GM19099 (cell line): ENCODE results near the gene RAB19.
A peak's percentile ranks its signal among the peaks of the same experiment; 100 is the strongest.

ENCODE experiments used
- POLR2A ChIP-seq: IDR thresholded peaks from 3 replicates; pipeline ENCODE4 v1.6.1; 2011; ENCODE audit warnings: low read depth; ENCODE audit not compliant: insufficient read length; ENCODE audit errors: extremely low read depth

The RAB19 gene

GRCh38 chr7:140390466-140391190, 13.2 kb upstream of the RAB19 start:
- TF ChIP-seq POLR2A, result no peak

GRCh38 chr7:140391634-140392033, 12.2 kb upstream of the RAB19 start:
- no peak for TF ChIP-seq POLR2A

GRCh38 chr7:140393756-140394306, 10.0 kb upstream of the RAB19 start:
- TF ChIP-seq POLR2A, result no peak

- TF ChIP-seq POLR2A, result peak; percentile 81
Measured at GRCh38 chr7:140397784-140398750, 5.8 kb upstream of the RAB19 start, which contains the start of gene SLC37A3. Gene SLC37A3, minus strand, starts transcription at chr7:140398530. Its CDS starts 16,004 bp downstream, at chr7:140382526.

GRCh38 chr7:140398821-140399220, 5.0 kb upstream of the RAB19 start:
- no peak for TF ChIP-seq POLR2A

GRCh38 chr7:140400381-140400780, 3.5 kb upstream of the RAB19 start:
- no peak for TF ChIP-seq POLR2A

- TF ChIP-seq POLR2A, result no peak
Measured at GRCh38 chr7:140402178-140402835, 1.6 kb upstream of the RAB19 start.

GRCh38 chr7:140404565-140405065, 757 bp downstream of the RAB19 start:
- TF ChIP-seq POLR2A, result no peak

GRCh38 chr7:140415361-140415760, 11.5 kb downstream of the RAB19 start:
- no peak for TF ChIP-seq POLR2A

GRCh38 chr7:140416560-140416959, 12.7 kb downstream of the RAB19 start:
- no peak for TF ChIP-seq POLR2A

GRCh38 chr7:140417456-140418155, 13.7 kb downstream of the RAB19 start:
- TF ChIP-seq POLR2A, result no peak

GRCh38 chr7:140418653-140419052, 14.8 kb downstream of the RAB19 start:
- no peak for TF ChIP-seq POLR2A

GRCh38 chr7:140421521-140421920, 17.7 kb downstream of the RAB19 start:
- no peak for TF ChIP-seq POLR2A

GRCh38 chr7:140423501-140423900, 19.6 kb downstream of the RAB19 start:
- TF ChIP-seq POLR2A, result no peak
